K562 (cell line): ENCODE results near the gene DGCR2. TPM values are rescaled to one million over a fixed set of nuclear protein-coding genes. Genes with fewer than 3 reads are reported as not detected.

Experiments used
- COPS2 ChIP-seq: fragments of 450-650 bp; conservative IDR thresholded peaks from 2 replicates; pipeline ENCODE4 v1.6.1; 2016; ENCODE audit warnings: mild to moderate bottlenecking, moderate library complexity
- DMBX1 ChIP-seq: fragments of 250-450 bp; sonication (Bioruptor Pico); IDR thresholded peaks from 2 replicates; pipeline ENCODE4 v1.8.0; 2022; ENCODE audit warnings: inconsistent platforms, mild to moderate bottlenecking, moderate library complexity, borderline replicate concordance
- ERF ChIP-seq: fragments of 450-650 bp; formaldehyde crosslinking; IDR thresholded peaks from 2 replicates; pipeline ENCODE4 v1.4.0; 2020; ENCODE audit warnings: mild to moderate bottlenecking, mixed read lengths
- ETV6 ChIP-seq, 3 experiments: fragments of 150-350 bp in 1 of 3; sonication (generic) in 1 of 3; formaldehyde crosslinking in 1 of 3; IDR thresholded peaks; 2 replicates each; pipeline versions ENCODE4 v1.6.1 to v1.8.0; 2014 to 2022; ENCODE audit warnings: borderline replicate concordance in 2 of 3, low read depth in 2 of 3, antibody characterized with exemption in 1 of 3, low read length in 1 of 3, mild to moderate bottlenecking in 1 of 3, missing genetic modification reagents in 1 of 3
- FOXM1 ChIP-seq, 2 experiments: fragments of 450-650 bp in 1 of 2; sonication (generic) in 1 of 2; formaldehyde crosslinking in 1 of 2; IDR thresholded peaks; 2 replicates each; pipeline versions ENCODE4 v1.6.1 to v1.9.0; 2017 to 2022; ENCODE audit warnings: low read depth in 2 of 2, mild to moderate bottlenecking in 2 of 2, missing genetic modification reagents in 1 of 2, moderate library complexity in 1 of 2
- HDAC8 ChIP-seq: fragments of 450-650 bp; IDR thresholded peaks from 2 replicates; pipeline ENCODE4 v1.6.1; 2016; ENCODE audit warnings: mild to moderate bottlenecking, missing genetic modification characterization, moderate library complexity, missing compliant biosample characterization
- KDM5B ChIP-seq: fragments of 200-600 bp; sonication (generic); IDR thresholded peaks from 2 replicates; pipeline ENCODE4 v1.6.1; 2012; ENCODE audit warnings: low read depth, mild to moderate bottlenecking, moderate library complexity, low read length, control low read depth, inconsistent platforms; ENCODE audit not compliant: insufficient replicate concordance
- MBD2 ChIP-seq: sonication (generic); IDR thresholded peaks from 2 replicates; pipeline ENCODE4 v1.6.1; 2016; ENCODE audit warnings: low read depth, borderline replicate concordance
- PHB2 ChIP-seq: fragments of 450-650 bp; IDR thresholded peaks from 2 replicates; pipeline ENCODE4 v1.6.1; 2017; ENCODE audit warnings: low read depth
- PHF21A ChIP-seq: fragments of 450-650 bp; IDR thresholded peaks from 2 replicates; pipeline ENCODE4 v1.6.1; 2017; ENCODE audit warnings: low read depth, borderline replicate concordance
- PML ChIP-seq: IDR thresholded peaks from 2 replicates; pipeline ENCODE4 v1.6.1; 2012; ENCODE audit warnings: low read length, inconsistent platforms
- PTBP1 ChIP-seq: fragments of 200-400 bp; formaldehyde crosslinking; IDR thresholded peaks from 2 replicates; pipeline ENCODE4 v1.6.1; 2017; ENCODE audit warnings: low read depth, low read length
- PTRF ChIP-seq: fragments of 450-650 bp; IDR thresholded peaks from 2 replicates; pipeline ENCODE4 v1.6.1; 2016; ENCODE audit warnings: mild to moderate bottlenecking, missing genetic modification characterization, missing compliant biosample characterization
- SMAD2 ChIP-seq: fragments of 150-350 bp; IDR thresholded peaks from 2 replicates; pipeline ENCODE4 v1.6.1; 2014; ENCODE audit warnings: low read depth, mild to moderate bottlenecking, low read length
- TAF1 ChIP-seq: IDR thresholded peaks from 2 replicates; pipeline ENCODE4 v1.6.1; 2011; ENCODE audit warnings: mild to moderate bottlenecking, low read length, moderate library complexity; ENCODE audit not compliant: insufficient read depth, control insufficient read depth, severe bottlenecking; ENCODE audit errors: extremely low read depth
- TEAD1 ChIP-seq, 2 experiments: fragments of 450-650 bp in 1 of 2; sonication (generic) in 1 of 2; formaldehyde crosslinking; IDR thresholded peaks; 2 replicates each; pipeline versions ENCODE4 v1.4.0 to v1.8.0; 2020 to 2022; ENCODE audit warnings: mild to moderate bottlenecking in 2 of 2, missing genetic modification reagents in 1 of 2
- TEAD2 ChIP-seq: fragments of 450-650 bp; IDR thresholded peaks from 2 replicates; pipeline ENCODE4 v1.6.1; 2016; ENCODE audit warnings: missing genetic modification characterization, control low read depth, missing compliant biosample characterization
- ZEB2 ChIP-seq: fragments of 450-650 bp; IDR thresholded peaks from 2 replicates; pipeline ENCODE4 v1.6.1; 2016
- ZNF212 ChIP-seq: fragments of 450-650 bp; formaldehyde crosslinking; IDR thresholded peaks from 2 replicates; pipeline ENCODE4 v1.4.0; 2020; ENCODE audit warnings: mild to moderate bottlenecking
- ZNF23 ChIP-seq: fragments of 250-450 bp; sonication (Bioruptor Pico); IDR thresholded peaks from 2 replicates; pipeline ENCODE4 v1.4.0; 2020; ENCODE audit warnings: mild to moderate bottlenecking
- ZNF24 ChIP-seq: fragments of 450-650 bp; IDR thresholded peaks from 2 replicates; pipeline ENCODE4 v1.6.1; 2016
- ZNF444 ChIP-seq: fragments of 250-450 bp; sonication (Bioruptor Pico); IDR thresholded peaks from 2 replicates; pipeline ENCODE4 v1.4.0; 2020; ENCODE audit warnings: mild to moderate bottlenecking, moderate library complexity
- ZNF699 ChIP-seq: fragments of 250-450 bp; sonication (Bioruptor Pico); IDR thresholded peaks from 2 replicates; pipeline ENCODE4 v1.8.0; 2021; ENCODE audit warnings: mild to moderate bottlenecking, moderate library complexity; ENCODE audit not compliant: insufficient replicate concordance
- ZNF778 ChIP-seq: fragments of 450-650 bp; formaldehyde crosslinking; IDR thresholded peaks from 2 replicates; pipeline ENCODE4 v1.4.0; 2020; ENCODE audit warnings: mild to moderate bottlenecking, moderate library complexity
- ZSCAN32 ChIP-seq: fragments of 450-650 bp; formaldehyde crosslinking; IDR thresholded peaks from 2 replicates; pipeline ENCODE4 v1.4.0; 2020; ENCODE audit warnings: mild to moderate bottlenecking, moderate library complexity
- polyA plus RNA-seq, 8 experiments: library from polyadenylated mRNA; depleted of rRNA in 4 of 8; stranded (reverse) in 5 of 8; unstranded in 3 of 8; fragments of >200 nt; fragmentation: Nextera tagmentation in 2 of 8; fragmentation: Illumina TruSeq in 1 of 8; extraction: Ambion mirVana in 2 of 8; extraction: Trizol in 1 of 8; gene quantifications; 2 replicates each; pipeline versions ENCODE4 v1.2.1 to v1.2.3, GENCODE V29; 2011 to 2014; ENCODE audit warnings: inconsistent platforms in 1 of 8, missing spikeins in 1 of 8
- total RNA-seq, 7 experiments: library from RNA; depleted of rRNA in 6 of 7; stranded (reverse); fragments of >200 nt in 6 of 7; fragmentation: Illumina TruSeq in 2 of 7; extraction: Trizol in 2 of 7; gene quantifications; 2 replicates each; pipeline versions ENCODE4 v1.2.1 to v1.2.3, GENCODE V29; 2011 to 2021; ENCODE audit warnings: low replicate concordance in 1 of 7
- TF ChIP-seq, protein P1 (sequence below): IDR thresholded peaks from 2 replicates; pipeline ENCODE4 v1.6.1; 2011; ENCODE audit warnings: borderline replicate concordance, low read depth, mild to moderate bottlenecking, moderate library complexity, low read length; ENCODE audit not compliant: insufficient read depth, poor library complexity, severe bottlenecking

DGCR2 gene
- total and polyA plus RNA-seq, 9 of the 15 experiments (the other 6 are each of a cell fraction or from before 2014, with no cell fraction given), result 0.69 to 101 (median 56.4) TPM

DNA sequence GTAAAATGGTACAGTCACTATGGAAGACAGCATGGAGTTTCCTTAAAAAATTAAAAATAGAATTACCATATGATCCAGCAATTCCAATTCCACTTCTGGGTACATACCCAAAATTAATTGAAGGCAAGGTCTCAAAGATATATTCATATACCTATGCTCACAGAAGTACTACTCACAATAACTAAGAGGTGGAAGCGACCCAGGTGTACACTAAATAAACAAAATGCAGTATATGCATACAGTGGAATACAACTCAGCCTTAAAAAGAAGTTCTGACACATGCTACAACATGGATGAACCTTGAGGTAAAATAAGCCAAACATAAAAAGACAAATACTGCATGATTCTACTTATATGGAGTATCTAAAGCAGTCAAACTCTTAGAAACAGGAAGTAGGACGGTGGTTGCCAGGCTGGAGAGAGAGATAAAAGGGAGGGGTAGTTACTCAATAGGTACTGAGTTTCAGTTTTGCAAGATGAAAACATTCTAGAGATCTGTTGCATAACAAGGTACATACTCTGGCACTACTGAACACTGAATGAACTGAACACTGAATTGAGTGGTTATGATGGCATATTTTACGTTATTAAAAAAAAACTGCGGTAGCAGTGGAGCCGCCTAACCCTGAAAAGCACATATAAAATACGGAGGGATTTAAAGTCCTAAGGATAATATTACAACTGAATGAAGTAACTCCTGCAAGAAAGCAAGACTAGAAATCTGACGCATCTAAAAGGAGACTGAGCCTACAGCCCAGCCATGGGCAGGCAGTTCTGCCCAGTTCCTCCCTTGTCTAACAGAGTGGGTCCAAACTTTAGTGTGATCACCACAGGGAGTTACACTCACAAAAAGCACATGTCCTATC, 12.8 kb downstream of the DGCR2 start (continued):
- TF ChIP-seq, protein P1, sequence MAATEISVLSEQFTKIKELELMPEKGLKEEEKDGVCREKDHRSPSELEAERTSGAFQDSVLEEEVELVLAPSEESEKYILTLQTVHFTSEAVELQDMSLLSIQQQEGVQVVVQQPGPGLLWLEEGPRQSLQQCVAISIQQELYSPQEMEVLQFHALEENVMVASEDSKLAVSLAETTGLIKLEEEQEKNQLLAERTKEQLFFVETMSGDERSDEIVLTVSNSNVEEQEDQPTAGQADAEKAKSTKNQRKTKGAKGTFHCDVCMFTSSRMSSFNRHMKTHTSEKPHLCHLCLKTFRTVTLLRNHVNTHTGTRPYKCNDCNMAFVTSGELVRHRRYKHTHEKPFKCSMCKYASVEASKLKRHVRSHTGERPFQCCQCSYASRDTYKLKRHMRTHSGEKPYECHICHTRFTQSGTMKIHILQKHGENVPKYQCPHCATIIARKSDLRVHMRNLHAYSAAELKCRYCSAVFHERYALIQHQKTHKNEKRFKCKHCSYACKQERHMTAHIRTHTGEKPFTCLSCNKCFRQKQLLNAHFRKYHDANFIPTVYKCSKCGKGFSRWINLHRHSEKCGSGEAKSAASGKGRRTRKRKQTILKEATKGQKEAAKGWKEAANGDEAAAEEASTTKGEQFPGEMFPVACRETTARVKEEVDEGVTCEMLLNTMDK, result no peak
- no peak for TF ChIP-seq MBD2
- TF ChIP-seq ZNF699 (CRISPR knock-in tag), result no peak
- no peak for TF ChIP-seq KDM5B
- TF ChIP-seq TAF1, result no peak
- no peak for TF ChIP-seq PHB2
- peak in 1 of 2 experiments; percentile 7; a peak in 1 of 4 replicates for TF ChIP-seq ETV6 (IDR thresholded peaks at IDR 0.05; ENCODE audit: borderline replicate concordance in 1 of 2, low read depth in 2 of 2, low read length in 1 of 2)
- no peak; the same call in 1 of the 2 replicates for TF ChIP-seq ETV6 (CRISPR knock-in tag; IDR thresholded peaks at IDR 0.05; ENCODE audit: borderline replicate concordance)
- TF ChIP-seq ZNF23 (CRISPR knock-in tag), result no peak
- TF ChIP-seq ZNF444 (CRISPR knock-in tag), result no peak
- peak; percentile 89 for TF ChIP-seq FOXM1 (IDR thresholded peaks at IDR 0.05; ENCODE audit: low read depth)
- no peak for TF ChIP-seq FOXM1 (CRISPR knock-in tag; IDR thresholded peaks at IDR 0.05; ENCODE audit: low read depth)
- TF ChIP-seq DMBX1 (CRISPR knock-in tag), result peak; percentile 24; the same call in 1 of the 2 replicates
- TF ChIP-seq PML, result peak; percentile 80; the same call in 1 of the 2 replicates
- TF ChIP-seq ZNF212 (CRISPR knock-in tag), result no peak
- TF ChIP-seq COPS2, result no peak
- TF ChIP-seq HDAC8 (tag), result no peak
- TF ChIP-seq ZNF778, result no peak
- no peak for TF ChIP-seq PTBP1
- no peak for TF ChIP-seq PHF21A
- TF ChIP-seq ZEB2, result peak; percentile 97
- TF ChIP-seq ZSCAN32 (CRISPR knock-in tag), result no peak
- TF ChIP-seq TEAD2 (tag), result peak; percentile 55; the same call in 1 of the 2 replicates
- no peak; the same call in 1 of the 2 replicates for TF ChIP-seq ZNF24
- TF ChIP-seq ERF (CRISPR knock-in tag), result peak; percentile 35; the same call in 1 of the 2 replicates
- TF ChIP-seq PTRF (tag), result no peak
- TF ChIP-seq SMAD2, result no peak
- TF ChIP-seq TEAD1 (CRISPR knock-in tag; IDR thresholded peaks at IDR 0.05), result no peak
